Liver (tissue), 3 donors: ENCODE results near the gene EME1.

Experiments used
- CTCF ChIP-seq: fragments of 150-350 bp; IDR thresholded peaks from 2 replicates; pipeline ENCODE4 v1.5.1; 2017; ENCODE audit warnings: improper control_type of control experiment, low read depth, low read length; ENCODE audit not compliant: missing input control
- FOXA1 ChIP-seq: IDR thresholded peaks from 2 replicates; pipeline ENCODE4 v1.6.1; 2016; ENCODE audit warnings: antibody characterized with exemption
- GABPA ChIP-seq, 2 donors: IDR thresholded peaks in 1 of 2; conservative IDR thresholded peaks in 1 of 2; 2 replicates each; pipeline ENCODE4 v1.6.1; 2016; ENCODE audit warnings: antibody characterized with exemption in 2 of 2, mild to moderate bottlenecking in 1 of 2, moderate library complexity in 1 of 2
- MAX ChIP-seq: IDR thresholded peaks from 2 replicates; pipeline ENCODE4 v1.6.1; 2016; ENCODE audit warnings: antibody characterized with exemption
- RAD21 ChIP-seq, 2 donors: IDR thresholded peaks; 2 replicates each; pipeline ENCODE4 v1.6.1; 2016; ENCODE audit warnings: antibody characterized with exemption in 2 of 2, mild to moderate bottlenecking in 2 of 2
- REST ChIP-seq: IDR thresholded peaks from 2 replicates; pipeline ENCODE4 v1.6.1; 2016; ENCODE audit warnings: antibody characterized with exemption, mild to moderate bottlenecking
- RXRA ChIP-seq, 2 donors: IDR thresholded peaks; 2 replicates each; pipeline ENCODE4 v1.6.1; 2017 to 2018; ENCODE audit warnings: antibody characterized with exemption in 2 of 2, mild to moderate bottlenecking in 1 of 2
- SP1 ChIP-seq: IDR thresholded peaks from 2 replicates; pipeline ENCODE4 v1.6.1; 2018; ENCODE audit warnings: antibody characterized with exemption, mild to moderate bottlenecking
- TAF1 ChIP-seq: conservative IDR thresholded peaks from 2 replicates; pipeline ENCODE4 v1.6.1; 2016; ENCODE audit warnings: antibody characterized with exemption, mild to moderate bottlenecking
- YY1 ChIP-seq: IDR thresholded peaks from 2 replicates; pipeline ENCODE4 v1.6.1; 2016; ENCODE audit warnings: antibody characterized with exemption, mild to moderate bottlenecking
- ZBTB33 ChIP-seq: IDR thresholded peaks from 2 replicates; pipeline ENCODE4 v1.6.1; 2016; ENCODE audit warnings: antibody characterized with exemption
- donor health status: healthy.
- donor health status: healthy.

GRCh38 chr17:50412188-50412732 lies 39.2 kb downstream of the EME1 start:
- TF ChIP-seq TAF1 (no peak), CTCF (no peak), GABPA (IDR thresholded peaks at IDR 0.05 in 1 of 2, conservative IDR thresholded peaks at IDR 0.05 in 1 of 2) (no peak), FOXA1 (no peak), YY1 (no peak), ZBTB33 (no peak), RXRA (IDR thresholded peaks at IDR 0.05) (no peak), MAX (no peak), REST (no peak), RAD21 (IDR thresholded peaks at IDR 0.05) (no peak), SP1 (no peak)
